HG02981 (cell line): ENCODE results near the gene SOWAHC.
"Not testable (repeated sequence)": the region's sequence is repeated elsewhere in the genome, so short reads cannot be mapped to it uniquely, and the experiment has no call there.

ENCODE experiments used
- ATAC-seq: cut with Tn5 transposase; IDR thresholded peaks from one replicate; pipeline ENCODE4 v1.9.1; 2021; ENCODE audit warnings: mild to moderate bottlenecking, moderate library complexity; ENCODE audit not compliant: unreplicated experiment

SOWAHC gene

DNA sequence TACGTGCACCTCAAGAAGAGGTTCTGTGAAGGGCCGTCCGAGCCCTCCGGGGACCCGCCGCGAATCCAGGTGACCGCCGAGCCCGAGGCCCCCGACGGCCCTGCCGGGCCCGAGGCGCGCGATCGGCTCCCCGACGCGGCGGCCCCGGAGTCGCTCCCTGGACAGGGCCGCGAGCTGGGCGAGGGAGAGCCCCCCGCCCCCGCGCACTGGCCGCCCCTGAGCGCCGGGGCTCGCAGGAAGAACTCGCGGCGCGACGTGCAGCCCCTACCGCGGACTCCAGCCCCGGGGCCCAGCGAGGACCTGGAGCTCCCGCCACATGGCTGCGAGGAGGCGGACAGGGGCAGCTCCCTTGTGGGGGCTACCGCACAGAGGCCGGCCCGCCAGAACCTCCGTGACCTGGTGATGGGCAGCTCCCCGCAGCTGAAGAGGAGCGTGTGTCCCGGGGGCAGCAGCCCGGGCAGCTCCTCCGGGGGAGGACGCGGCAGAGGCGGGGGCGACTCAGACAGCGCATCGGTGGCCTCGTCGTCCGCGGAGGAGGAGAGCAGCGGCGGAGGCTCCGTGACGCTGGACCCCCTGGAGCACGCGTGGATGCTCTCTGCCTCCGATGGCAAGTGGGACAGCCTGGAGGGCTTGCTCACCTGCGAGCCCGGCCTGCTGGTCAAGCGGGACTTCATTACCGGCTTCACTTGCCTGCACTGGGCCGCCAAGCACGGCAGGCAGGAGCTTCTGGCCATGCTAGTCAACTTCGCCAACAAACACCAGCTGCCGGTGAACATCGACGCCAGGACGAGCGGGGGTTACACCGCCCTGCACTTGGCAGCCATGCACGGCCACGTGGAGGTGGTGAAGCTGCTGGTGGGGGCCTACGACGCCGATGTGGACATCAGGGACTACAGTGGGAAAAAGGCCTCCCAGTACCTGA lies 812 bp downstream of the SOWAHC start:
- ATAC-seq: no peak

DNA sequence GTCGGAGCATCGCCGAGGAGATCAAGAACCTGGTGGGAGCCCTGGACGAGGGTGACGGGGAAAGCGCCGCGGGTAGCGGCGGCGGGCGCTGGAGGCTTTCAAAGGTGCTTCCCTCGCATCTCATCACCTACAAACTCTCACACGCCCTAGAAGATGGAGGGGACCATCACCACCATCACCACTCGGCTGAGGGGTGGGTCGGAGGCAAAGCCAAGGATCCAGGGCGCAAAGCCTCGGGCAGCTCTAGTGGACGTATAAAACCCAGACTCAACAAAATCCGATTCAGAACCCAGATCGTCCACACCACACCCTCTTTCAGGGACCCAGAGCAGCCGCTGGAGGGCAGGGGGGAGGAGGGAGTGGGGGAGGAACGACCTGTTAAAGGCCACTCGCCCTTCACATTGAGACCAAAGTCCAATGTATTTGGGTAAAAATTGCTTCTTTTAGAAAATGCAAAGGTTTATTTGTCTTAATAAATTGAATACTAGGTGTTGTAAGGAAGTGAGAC lies 1.5 kb downstream of the SOWAHC start:
- ATAC-seq: no peak

DNA sequence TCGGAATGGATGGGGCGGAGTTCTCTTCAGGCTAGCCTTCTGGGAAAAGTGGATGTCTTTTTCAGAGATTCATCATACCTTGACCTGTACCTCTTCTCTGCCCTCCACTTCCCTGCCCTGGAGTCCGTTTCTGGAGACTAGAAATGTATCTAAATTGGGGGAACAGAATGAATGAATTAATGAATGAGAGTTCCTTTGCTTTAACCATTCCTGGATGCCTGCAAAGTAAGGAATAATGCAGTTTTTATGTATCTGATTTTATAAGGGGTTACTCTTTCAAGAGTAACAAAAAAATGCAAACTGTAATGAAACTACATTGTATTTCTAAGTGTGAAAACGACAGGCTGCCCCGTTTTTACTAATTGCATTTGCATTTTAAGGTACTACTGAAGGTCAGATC lies 2.0 kb downstream of the SOWAHC start:
- no peak for ATAC-seq

DNA sequence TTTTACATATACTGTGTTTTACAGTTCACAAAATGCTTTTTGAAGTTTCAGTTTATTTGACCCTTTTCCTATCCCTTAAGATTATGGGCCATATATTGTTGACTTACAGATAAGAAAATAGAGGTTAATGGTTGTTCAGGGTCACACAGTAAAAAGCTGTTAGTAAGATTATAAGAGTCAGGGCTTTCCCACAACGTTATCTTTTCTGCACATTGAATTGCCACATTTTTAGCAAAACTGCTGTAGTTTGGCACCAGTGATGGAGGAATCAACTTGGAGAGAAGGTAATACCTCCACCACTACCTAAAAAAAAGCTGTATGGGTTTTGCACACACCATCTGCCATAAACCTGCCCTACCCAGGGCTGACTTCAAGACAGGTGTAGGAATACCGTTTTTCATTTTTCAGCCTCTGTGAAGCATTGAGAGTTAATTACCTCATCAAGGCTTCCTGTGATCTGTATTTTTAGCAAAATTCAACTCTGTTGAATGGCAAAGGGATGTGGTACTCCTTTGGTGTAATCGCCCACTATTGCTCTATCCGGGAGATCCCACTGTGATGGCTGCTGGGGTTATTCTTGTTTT lies 5.0 kb downstream of the SOWAHC start:
- no peak for ATAC-seq

DNA sequence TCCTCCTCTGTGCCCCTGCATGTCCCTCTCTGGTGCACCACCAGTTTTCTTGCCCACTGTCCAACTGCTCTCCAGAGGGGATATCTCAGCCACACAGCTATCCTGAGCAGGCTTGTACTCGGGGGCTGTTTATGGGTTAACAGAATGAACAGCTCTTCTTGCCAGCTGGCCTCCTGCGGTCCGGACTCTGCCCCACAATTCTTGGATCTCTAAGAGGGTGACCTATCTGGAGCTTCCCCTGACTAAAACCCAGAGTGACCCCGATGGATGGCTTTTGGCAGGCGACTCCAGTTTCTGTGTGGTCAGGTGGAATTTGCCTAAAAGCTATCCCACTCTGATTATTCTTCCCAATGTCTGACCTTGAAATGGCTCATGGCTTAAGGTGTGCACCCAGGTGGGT lies 9.1 kb downstream of the SOWAHC start:
- no peak for ATAC-seq

DNA sequence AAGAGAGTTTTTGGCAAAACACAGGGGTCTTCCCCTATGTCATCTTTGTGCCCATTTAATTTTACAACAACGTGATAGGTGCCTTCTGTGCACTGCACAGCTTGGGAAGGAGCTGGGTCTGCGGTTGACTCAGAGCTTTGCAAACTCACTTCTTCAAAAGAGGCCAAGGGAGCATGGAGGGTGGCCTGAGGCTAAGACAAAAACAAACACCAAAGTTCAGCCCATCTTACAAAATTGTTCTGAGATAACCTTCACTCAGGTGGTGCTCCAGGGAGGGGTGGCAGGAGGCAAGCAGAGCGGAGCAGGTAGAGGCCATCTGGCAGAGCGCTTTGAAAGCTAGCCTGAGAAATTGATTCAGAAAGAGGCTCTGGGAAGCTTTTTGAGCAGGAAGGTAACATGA lies 9.8 kb downstream of the SOWAHC start:
- no peak for ATAC-seq

DNA sequence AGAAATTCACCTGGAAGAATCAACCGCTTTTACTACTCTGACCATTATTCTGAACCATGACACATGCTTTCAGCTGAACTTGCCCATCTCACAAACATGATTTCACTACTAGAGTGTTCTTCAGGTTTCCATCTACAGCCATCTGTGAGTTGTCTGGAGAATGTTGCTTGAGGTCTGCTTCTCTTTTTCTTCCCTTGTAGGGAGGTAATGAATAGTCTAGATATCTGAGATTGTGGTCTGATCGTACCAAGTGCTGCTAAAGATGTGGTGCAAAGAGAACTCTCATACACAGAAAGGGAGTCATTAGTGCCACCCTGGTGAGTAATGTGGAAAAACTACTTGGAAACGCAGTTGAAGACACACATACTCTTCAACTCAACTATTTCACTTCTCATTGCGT lies 10.2 kb downstream of the SOWAHC start:
- no peak for ATAC-seq

DNA sequence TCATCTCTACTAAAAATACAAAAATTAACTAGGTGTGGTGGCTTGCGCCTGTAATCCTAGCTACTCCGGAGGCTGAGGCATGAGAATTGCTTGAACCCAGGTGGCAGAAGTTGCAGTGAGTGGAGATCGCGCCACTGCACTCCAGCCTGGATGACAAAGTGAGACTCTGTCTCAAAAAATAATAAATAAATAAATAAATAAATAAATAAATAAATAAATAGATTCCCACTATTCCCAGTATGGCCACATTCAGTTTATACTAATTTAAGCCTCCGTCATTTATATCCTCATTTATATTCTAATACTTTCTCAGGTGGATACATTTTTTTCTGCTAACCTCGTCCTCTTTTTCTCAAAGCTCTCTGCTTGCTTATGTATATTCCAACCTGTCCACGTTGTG lies 14.2 kb downstream of the SOWAHC start:
- not testable (repeated sequence) for ATAC-seq

DNA sequence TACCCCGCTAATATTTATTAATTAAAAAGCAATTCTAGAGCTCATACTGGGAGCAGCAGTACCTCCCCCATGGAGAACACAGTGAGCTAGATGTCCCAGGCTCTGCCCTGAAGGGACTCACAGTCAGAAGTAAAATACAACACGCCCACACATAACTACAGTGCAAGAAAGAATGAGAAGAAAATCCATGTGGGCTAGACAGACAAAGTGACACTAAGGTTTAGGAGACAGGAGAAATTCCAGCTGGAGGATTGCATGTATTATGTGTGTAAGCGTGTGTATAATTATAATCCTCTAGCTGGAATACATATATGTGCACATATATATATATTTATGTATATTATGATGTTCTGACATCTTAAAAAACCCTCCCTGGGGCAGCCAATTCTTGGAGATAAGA lies 15.7 kb downstream of the SOWAHC start:
- ATAC-seq: no peak

DNA sequence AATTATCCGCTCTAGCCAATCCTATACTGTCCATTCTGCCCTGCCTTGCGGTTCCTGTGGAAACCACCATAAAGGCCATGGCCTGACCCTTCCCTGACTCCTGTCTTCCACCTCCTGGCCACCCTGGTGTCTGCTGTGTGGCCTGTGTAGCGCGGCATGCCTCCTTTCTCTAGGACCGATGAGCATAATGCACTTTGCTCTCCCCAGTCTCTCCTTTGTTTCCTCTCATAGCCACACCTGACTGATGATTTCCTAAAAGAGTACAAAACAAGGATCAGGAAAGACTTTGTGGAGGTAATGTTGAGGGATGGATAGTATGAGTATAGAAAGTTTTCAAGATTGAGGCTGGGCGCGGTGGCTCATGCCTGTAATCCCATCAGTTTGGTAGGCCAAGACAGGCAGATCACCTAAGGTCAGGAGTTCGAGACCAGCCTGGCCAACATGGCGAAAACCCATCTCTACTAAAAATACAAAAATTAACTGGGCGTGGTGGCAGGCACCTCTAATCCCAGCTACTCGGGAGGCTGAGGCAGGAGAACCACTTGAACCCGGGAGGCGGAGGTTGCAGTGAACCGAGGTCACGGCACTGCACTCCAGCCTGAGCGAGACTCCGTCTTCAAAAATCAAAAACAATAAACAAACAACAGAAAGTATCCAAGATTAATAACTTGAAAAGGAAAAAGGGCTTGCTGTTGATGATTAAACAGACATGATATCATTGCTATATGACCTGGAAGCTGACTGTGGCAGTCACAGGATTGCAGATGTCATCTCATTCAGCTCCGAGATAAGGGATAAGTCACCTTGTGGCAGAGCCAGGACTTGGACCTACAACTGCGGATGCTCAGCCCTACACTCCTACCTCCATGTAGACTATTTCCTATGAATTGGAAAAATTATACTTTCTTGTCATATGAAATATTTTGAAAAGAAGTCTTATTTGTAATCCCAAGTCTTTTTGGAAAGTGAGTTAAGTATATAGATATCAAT lies 16.6 kb downstream of the SOWAHC start:
- no peak for ATAC-seq

DNA sequence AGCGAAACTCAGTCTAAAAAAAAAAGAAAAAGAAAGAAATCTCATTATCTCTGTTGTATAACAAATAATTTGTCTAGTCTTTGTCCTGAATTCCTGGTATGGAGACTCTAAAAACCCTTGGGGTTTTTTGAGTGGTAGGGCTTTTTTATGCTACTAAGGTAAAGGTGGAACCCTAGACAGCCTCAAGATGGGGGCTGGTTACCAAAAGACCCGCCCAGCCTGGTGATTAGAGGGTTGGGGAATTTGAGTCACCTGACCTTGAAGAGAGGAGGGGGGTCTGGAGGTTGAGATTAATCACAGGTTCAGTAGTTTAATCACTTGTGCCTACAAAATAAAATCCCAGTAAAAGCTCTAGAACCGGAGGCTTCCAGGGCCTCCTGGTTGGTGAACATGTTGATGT lies 17.6 kb downstream of the SOWAHC start:
- ATAC-seq: no peak

DNA sequence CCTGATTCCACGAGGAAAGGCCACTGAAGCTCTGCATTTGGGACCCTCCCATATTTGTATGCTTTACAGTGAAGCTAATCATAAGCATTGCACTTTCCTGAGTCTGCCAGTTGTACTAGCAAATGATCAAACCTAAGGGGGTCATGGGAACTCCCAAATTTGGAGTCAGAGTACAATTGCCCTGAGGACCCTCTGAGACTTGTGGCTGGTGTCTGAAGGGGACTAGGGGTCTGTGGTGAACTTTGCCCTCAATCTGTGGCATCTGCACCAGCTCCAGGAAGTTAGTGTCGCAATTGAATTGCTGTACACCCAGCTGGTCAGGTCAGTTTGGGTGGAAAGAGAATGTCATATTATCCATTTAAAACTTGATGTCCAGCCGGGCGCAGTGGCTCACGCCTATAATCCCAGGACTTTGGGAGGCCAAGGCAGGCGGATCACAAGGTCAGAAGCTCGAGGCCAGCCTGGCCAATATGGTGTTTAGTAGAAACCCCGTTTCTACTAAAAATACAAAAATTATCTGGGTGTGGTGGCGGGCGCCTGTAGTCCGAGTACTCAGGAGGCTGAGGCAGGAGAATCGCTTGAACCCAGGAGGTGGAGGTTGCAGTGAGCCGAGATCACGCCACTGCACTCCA lies 18.1 kb downstream of the SOWAHC start:
- no peak for ATAC-seq

DNA sequence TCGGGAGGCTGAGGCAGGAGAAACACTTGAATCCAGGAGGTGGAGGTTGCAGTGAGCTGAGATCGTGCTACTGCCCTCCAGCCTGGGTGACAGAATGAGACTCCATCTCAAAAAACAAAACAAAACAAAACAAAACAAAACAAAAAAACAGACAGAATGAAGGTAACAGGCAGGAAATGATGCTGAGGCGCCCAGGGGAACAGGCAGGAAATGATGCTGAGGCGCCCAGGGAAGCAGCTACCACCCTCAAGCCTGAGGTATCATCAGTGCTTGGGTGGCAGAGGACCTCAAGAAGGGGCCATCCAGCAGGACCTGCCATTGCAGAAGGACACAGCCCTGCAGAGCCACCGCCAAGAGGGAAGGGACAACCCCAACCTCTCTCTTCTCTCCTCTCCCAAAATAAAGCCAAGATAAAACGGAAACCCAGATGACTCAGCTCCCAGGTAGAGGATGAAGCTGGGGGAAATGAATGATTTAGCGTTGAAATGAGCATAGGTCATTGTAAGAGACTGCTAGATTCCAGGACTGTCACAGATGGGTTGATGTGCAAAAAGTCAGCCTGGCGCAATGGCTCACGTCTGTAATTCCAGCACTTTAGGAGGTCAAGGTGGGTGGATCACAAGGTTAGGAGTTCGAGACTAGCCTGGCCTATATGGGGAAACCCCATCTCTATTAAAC lies 19.3 kb downstream of the SOWAHC start:
- no peak for ATAC-seq

DNA sequence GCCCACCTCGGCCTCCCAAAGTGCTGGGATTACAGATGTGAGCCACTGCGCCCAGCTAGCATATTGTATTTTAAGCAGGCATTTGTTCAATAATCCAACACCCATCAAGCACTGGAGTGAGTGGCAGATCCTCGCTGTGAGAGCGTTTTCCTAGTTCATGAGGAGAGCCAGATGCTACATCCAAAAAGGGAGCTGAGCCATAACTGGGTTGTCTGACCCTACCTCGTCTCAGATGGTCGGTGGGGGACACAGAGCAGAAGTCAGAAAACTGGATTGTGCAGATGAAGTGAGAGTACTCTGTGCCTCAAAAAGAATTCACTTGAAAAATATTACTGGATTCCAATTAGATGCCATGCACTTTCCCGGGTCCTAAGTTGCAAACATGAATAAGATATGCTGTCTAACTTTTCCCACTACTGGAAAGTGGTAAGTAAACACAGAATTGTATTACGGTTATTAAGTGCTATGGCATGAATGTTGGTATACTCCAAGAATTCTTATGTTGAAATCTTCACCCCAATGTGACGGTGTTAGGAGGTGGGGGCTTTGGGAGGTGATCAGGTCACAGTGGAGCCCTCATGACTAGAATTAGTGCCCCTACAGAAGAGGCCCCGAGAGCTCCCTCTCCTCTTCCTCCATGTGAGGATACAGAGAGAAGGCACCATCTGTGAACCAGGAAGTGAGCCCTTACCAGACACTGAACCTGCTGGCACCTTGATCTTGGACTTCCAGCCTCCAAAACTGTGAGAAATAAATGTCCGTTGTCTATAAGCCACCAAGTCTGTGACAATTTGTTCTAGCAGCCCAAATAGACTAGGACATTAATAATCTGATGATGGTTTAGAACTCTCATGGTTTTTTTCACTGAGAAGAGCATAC lies 21.5 kb downstream of the SOWAHC start:
- ATAC-seq: no peak

DNA sequence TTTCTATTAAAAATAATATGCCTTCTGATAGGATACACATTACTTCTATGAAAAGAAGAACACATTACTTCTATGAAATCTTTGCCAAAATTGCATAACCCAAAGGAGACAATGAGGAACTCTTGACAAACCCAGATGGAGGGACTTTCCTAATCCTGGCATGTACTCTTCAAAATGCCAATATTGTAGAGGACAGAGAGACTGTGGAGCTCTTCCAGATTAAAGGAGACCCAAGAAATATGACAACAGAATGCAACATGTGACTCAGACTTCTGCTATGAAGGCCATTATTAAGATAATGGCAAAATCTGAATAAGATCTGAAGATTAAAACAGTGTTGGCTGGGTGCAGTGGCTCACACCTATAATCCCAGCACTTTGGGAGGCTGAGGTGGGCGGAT lies 22.2 kb downstream of the SOWAHC start:
- no peak for ATAC-seq

DNA sequence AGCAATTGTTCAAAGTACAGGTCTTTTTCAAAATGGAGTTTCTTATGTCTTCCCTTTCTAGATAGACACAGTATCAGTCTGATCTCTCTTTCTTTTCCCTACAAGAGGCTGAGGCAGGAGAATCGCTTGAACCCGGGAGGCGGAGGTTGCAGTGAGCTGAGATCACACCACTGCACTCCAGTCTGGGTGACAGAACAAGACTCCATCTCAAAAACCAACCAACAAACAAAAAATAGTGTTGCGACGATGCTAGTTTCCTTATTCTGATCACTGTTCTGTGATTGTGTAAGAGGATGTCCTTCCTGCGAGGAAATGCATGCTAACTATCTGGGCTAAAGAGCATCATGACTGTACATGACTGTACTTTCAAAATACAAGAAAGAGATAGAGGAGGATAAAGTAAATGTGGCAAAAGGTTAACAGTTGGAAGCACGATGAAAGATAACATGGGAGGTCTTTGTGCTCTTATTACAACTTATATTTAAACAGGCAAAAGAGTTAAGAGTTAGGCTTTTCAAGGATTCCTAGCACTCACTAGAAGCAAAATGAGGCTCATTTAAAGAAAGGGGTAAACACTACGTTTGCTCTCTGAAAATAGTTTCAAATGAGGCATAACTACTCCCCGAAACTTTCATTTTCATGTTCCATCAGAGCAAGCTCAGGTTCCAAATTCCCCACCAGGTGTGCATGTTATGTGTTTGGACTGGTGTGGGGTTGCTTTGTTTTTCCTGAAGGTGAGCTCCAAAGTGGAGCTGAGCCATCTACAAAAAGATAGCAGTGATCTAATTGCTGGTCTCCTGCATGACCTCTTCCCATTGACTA lies 23.8 kb downstream of the SOWAHC start:
- no peak for ATAC-seq

DNA sequence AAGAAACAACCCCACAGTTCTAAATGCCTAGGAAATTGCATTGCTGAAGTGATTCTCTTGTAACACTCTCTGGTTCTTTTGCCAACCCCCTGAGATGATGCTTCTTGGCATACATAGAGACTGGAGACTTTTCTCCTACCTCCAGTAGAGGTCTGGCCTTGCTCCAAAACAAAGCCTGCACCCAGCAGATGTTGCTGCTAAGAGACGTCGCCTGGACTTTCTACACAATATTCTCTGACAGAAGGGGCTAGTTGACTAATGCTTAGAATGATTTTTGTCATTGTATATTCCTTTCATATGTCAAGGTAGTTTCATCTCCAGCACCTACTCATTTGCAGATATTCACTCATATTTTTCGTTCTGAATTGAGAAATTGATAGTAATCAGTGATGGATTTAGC lies 24.6 kb downstream of the SOWAHC start:
- ATAC-seq: no peak

DNA sequence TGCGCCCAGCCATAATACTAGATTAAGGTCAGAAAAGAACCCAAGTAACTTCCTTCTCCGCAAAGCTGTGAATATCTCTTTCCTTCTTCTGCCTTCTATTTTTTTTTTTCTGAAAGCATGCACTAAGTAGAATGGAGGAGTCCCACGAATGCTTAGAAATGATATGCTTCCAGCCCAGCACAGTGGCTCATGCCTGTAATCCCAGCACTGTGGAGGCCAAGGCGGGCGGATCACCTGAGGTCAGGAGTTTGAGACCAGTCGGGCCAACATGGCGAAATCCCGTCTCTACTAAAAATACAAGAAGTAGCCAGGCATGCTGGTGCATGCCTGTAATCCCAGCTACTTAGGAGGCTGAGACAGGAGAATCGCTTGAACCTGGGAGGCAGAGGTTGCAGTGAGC lies 25.8 kb downstream of the SOWAHC start:
- not testable (repeated sequence) for ATAC-seq
